Activated CD4-positive, alpha-beta T cell treated with anti-CD3 and anti-CD28 coated beads for 1 hour (primary cell): ENCODE measurements around the gene APPL2.
"Not testable (repeated sequence)": the region's sequence is repeated elsewhere in the genome, so short reads cannot be mapped to it uniquely, and the experiment has no call there.

Source experiments
- DNase-seq: peaks from one replicate; pipeline ENCODE4 v3.0.0-alpha.2; 2020

The APPL2 gene

GRCh38 chr12:105235732-105236476 is at the start of gene APPL2:
TSS of gene APPL2 (minus strand) at chr12:105236174. CDS start at chr12:105236012, 162 bp downstream.
- DNase-seq: peak; percentile 65

- no peak for DNase-seq
Observed at GRCh38 chr12:105285378-105285777, 49.4 kb upstream of the APPL2 start.

- DNase-seq: no peak
Observed at GRCh38 chr12:105281694-105282049, 45.7 kb upstream of the APPL2 start.

GRCh38 chr12:105280966-105281693 is 45.2 kb upstream of the APPL2 start:
- DNase-seq: no peak

GRCh38 chr12:105279460-105280056 is 43.6 kb upstream of the APPL2 start:
- DNase-seq: no peak

GRCh38 chr12:105278043-105278697 is 42.2 kb upstream of the APPL2 start:
- DNase-seq: no peak

- DNase-seq: no peak
Observed at GRCh38 chr12:105275997-105276733, 40.2 kb upstream of the APPL2 start.

GRCh38 chr12:105274571-105274970 is 38.6 kb upstream of the APPL2 start:
- DNase-seq: no peak

GRCh38 chr12:105273601-105274000 is 37.6 kb upstream of the APPL2 start:
- DNase-seq: no peak

- no peak for DNase-seq
Observed at GRCh38 chr12:105272814-105273416, 36.9 kb upstream of the APPL2 start.

GRCh38 chr12:105272152-105272551 is 36.2 kb upstream of the APPL2 start:
- DNase-seq: no peak

- no peak for DNase-seq
Observed at GRCh38 chr12:105271364-105271763, 35.4 kb upstream of the APPL2 start.

GRCh38 chr12:105270671-105271255 is 34.8 kb upstream of the APPL2 start:
- no peak for DNase-seq

- no peak for DNase-seq
Observed at GRCh38 chr12:105267711-105268110, 31.7 kb upstream of the APPL2 start.

GRCh38 chr12:105264771-105265170 is 28.8 kb upstream of the APPL2 start:
- no peak for DNase-seq

GRCh38 chr12:105262461-105263184 is 26.6 kb upstream of the APPL2 start:
- no peak for DNase-seq

- no peak for DNase-seq
Observed at GRCh38 chr12:105261010-105261409, 25.0 kb upstream of the APPL2 start.

GRCh38 chr12:105259226-105259625 is 23.3 kb upstream of the APPL2 start:
- no peak for DNase-seq

- DNase-seq: no peak
Observed at GRCh38 chr12:105257321-105257728, 21.4 kb upstream of the APPL2 start.

GRCh38 chr12:105256921-105257320 is 20.9 kb upstream of the APPL2 start:
- no peak for DNase-seq

GRCh38 chr12:105256431-105256830 is 20.5 kb upstream of the APPL2 start:
- not testable (repeated sequence) for DNase-seq
